ENCODE results near the gene SLC35A5. TPM values are rescaled to one million over a fixed set of nuclear protein-coding genes. Genes with fewer than 3 reads are reported as not detected.

SLC35A5 gene
- total RNA-seq, 1 experiment from 2014 or later: 39.2 TPM

- DNase-seq (ENCODE audit: low spot score): no peak
- no peaks in the 10 kb centered on the region for H3K36me3 Mint-ChIP-seq
- H3K4me3 Mint-ChIP-seq: no peak overlapping the region
- no peak overlapping the region for H3K27ac Mint-ChIP-seq
- H3K9me3 Mint-ChIP-seq: peaks cover 8% of the 10 kb centered on the region; the same call in 1 of the 2 replicates
- no peak for ATAC-seq
- POLR2A ChIA-PET: no interaction called here
- peaks cover 11% of the 10 kb centered on the region for H3K4me1 Mint-ChIP-seq
- no peaks in the 10 kb centered on the region for H3K27me3 Mint-ChIP-seq (ENCODE audit: low read depth)
- CTCF ChIA-PET: interaction anchor here (1.4 to 2.1 kb wide), 2 partner anchors 19 to 41 kb away, joined by 4 to 5 read pairs; no protein-coding TSS in a partner anchor
- TF ChIP-seq MXD4 (CRISPR knock-in tag; IDR thresholded peaks at IDR 0.05; ENCODE audit: borderline replicate concordance) (no peak), ZSCAN18 (CRISPR knock-in tag; IDR thresholded peaks at IDR 0.05) (no peak), SP1 (CRISPR knock-in tag; conservative IDR thresholded peaks at IDR 0.05) (no peak), GRHL2 (CRISPR knock-in tag; IDR thresholded peaks at IDR 0.05; ENCODE audit: insufficient replicate concordance, severe bottlenecking) (no peak), ZNF232 (CRISPR knock-in tag; IDR thresholded peaks at IDR 0.05) (no peak), ATF6 (CRISPR knock-in tag; IDR thresholded peaks at IDR 0.05) (no peak), NFE2L1 (CRISPR knock-in tag; IDR thresholded peaks at IDR 0.05) (no peak), ZNF425 (CRISPR knock-in tag; conservative IDR thresholded peaks at IDR 0.05) (no peak), FOXJ3 (CRISPR knock-in tag; IDR thresholded peaks at IDR 0.05; ENCODE audit: borderline replicate concordance) (no peak), E2F5 (CRISPR knock-in tag; IDR thresholded peaks at IDR 0.05) (no peak), ETV6 (CRISPR knock-in tag; IDR thresholded peaks at IDR 0.05) (no peak), MYBL2 (CRISPR knock-in tag; IDR thresholded peaks at IDR 0.05) (no peak), ERG (CRISPR knock-in tag; IDR thresholded peaks at IDR 0.05) (no peak), ATF2 (CRISPR knock-in tag; IDR thresholded peaks at IDR 0.05; ENCODE audit: borderline replicate concordance, low read depth) (no peak), ELF4 (CRISPR knock-in tag; IDR thresholded peaks at IDR 0.05; ENCODE audit: low read depth) (no peak), JUN (CRISPR knock-in tag; IDR thresholded peaks at IDR 0.05) (no peak), TP53 (CRISPR knock-in tag; IDR thresholded peaks at IDR 0.05) (no peak), ZNF671 (CRISPR knock-in tag; IDR thresholded peaks at IDR 0.05) (no peak), ATF1 (CRISPR knock-in tag; IDR thresholded peaks at IDR 0.05) (no peak), ATF3 (CRISPR knock-in tag; conservative IDR thresholded peaks at IDR 0.05) (no peak)
Measured at GRCh38 chr3:112623213-112623612, 61.4 kb downstream of the SLC35A5 start.
